GM12878 (cell line): ENCODE results near the gene RAB6B. TPM values are rescaled to one million over a fixed set of nuclear protein-coding genes. Genes with fewer than 3 reads are reported as not detected.

Experiments used
- ATAC-seq: fragments of 200-7000 bp; cut with Tn5 transposase; 3 replicates; pipeline ENCODE4 v1.9.1; 2020; ENCODE audit warnings: mild to moderate bottlenecking, moderate library complexity
- BruUV-seq: library from RNA; stranded (reverse); fragments of 400-500 nt; replicated peaks from 2 replicates; lab custom pipeline; 2021; lab: Mats Ljungman, UMichigan
- CTCF ChIA-PET: fragments of 300-600 bp; sonication (Branson Sonifier 250); formaldehyde crosslinking; extraction: SDS; loops from one replicate; lab custom pipeline; 2021; ENCODE audit warnings: inconsistent platforms; lab: Yijun Ruan, JAX
- POLR2A ChIA-PET: fragments of 350-600 bp; formaldehyde crosslinking; extraction: SDS; loops from one replicate; lab custom pipeline; 2021; ENCODE audit warnings: inconsistent platforms; lab: Charles Lee
- RAD21 ChIA-PET: fragments of 300-600 bp; sonication (Branson Sonifier 250); formaldehyde crosslinking; loops from one replicate; lab custom pipeline; 2023; ENCODE audit warnings: antibody characterized with exemption; ENCODE audit not compliant: unreplicated experiment; lab: Charles Lee
- SMC1A ChIA-PET: fragments of 300-600 bp; sonication (Branson Sonifier 250); formaldehyde crosslinking; loops from one replicate; lab custom pipeline; 2023; ENCODE audit not compliant: unreplicated experiment, uncharacterized antibody; lab: Charles Lee
- DNase-seq: peaks from one replicate; pipeline ENCODE4 v3.0.0-alpha.2; 2011; ENCODE audit warnings: low read depth, low spot score
- FAIRE-seq: peaks from 3 replicates; lab custom pipeline; 2011; peaks lifted over from hg19 to GRCh38; lab: Jason Lieb, UNC
- H2AFZ ChIP-seq: 2 replicates; pipeline ENCODE4 v1.6.0; 2011; ENCODE audit warnings: low read depth, low read length, control low read depth; ENCODE audit not compliant: control insufficient read depth
- H3K27ac ChIP-seq: 2 replicates; pipeline ENCODE4 v1.5.1; 2011; ENCODE audit warnings: control low read depth; ENCODE audit not compliant: control insufficient read depth, insufficient read depth
- H3K27me3 ChIP-seq, 2 experiments: replicated peaks in 1 of 2; 2 replicates each; pipeline versions ENCODE4 v1.6.0 to v1.6.1; 2011; ENCODE audit warnings: low read length in 1 of 2; ENCODE audit not compliant: control insufficient read depth in 2 of 2, insufficient read depth in 2 of 2
- H3K36me3 ChIP-seq, 2 experiments: 2 replicates each; pipeline ENCODE4 v1.5.1; 2011; ENCODE audit warnings: low read length in 1 of 2; ENCODE audit not compliant: control insufficient read depth in 2 of 2, insufficient read depth in 2 of 2
- H3K4me1 ChIP-seq: 2 replicates; pipeline ENCODE4 v1.6.1; 2011; ENCODE audit warnings: mild to moderate bottlenecking, low read length, moderate library complexity, mixed read lengths; ENCODE audit not compliant: control insufficient read depth, insufficient read depth
- H3K4me2 ChIP-seq: 2 replicates; pipeline ENCODE4 v1.6.0; 2011; ENCODE audit warnings: control low read depth; ENCODE audit not compliant: control insufficient read depth, insufficient read depth
- H3K4me3 ChIP-seq: fragments of 200-600 bp; sonication (generic); 2 replicates; pipeline ENCODE4 v1.5.1; 2016
- H3K79me2 ChIP-seq: 2 replicates; pipeline ENCODE4 v1.6.0; 2011; ENCODE audit warnings: low read length; ENCODE audit not compliant: control insufficient read depth, insufficient read depth
- H3K9ac ChIP-seq: 2 replicates; pipeline ENCODE4 v1.8.0; 2011; ENCODE audit warnings: low read length, control low read depth, mixed read lengths; ENCODE audit not compliant: control insufficient read depth, insufficient read depth
- H3K9me3 ChIP-seq: replicated peaks from 3 replicates; pipeline ENCODE4 v1.5.1; 2011; ENCODE audit warnings: mild to moderate bottlenecking, low read length; ENCODE audit not compliant: control insufficient read depth, insufficient read depth
- H4K20me1 ChIP-seq: 2 replicates; pipeline ENCODE4 v1.6.0; 2011; ENCODE audit not compliant: control insufficient read depth, insufficient read depth
- BHLHE40 ChIP-seq, 2 experiments: fragments of 450-650 bp in 1 of 2; IDR thresholded peaks; 2 replicates each; pipeline ENCODE4 v1.6.1; 2011 to 2017; ENCODE audit warnings: low read depth in 2 of 2, borderline replicate concordance in 1 of 2, improper control_type of control experiment in 1 of 2, low read length in 1 of 2, mild to moderate bottlenecking in 1 of 2
- HSF1 ChIP-seq: fragments of 150-350 bp; IDR thresholded peaks from 2 replicates; pipeline ENCODE4 v1.6.1; 2014; ENCODE audit warnings: mild to moderate bottlenecking, low read depth, low read length
- IRF4 ChIP-seq: IDR thresholded peaks from 2 replicates; pipeline ENCODE4 v1.6.1; 2011; ENCODE audit warnings: low read depth, low read length
- NRF1 ChIP-seq: conservative IDR thresholded peaks from 2 replicates; pipeline ENCODE4 v1.6.1; 2011; ENCODE audit warnings: mild to moderate bottlenecking, low read depth, low read length, improper control_type of control experiment
- STAT3 ChIP-seq: IDR thresholded peaks from 2 replicates; pipeline ENCODE4 v1.6.1; 2011; ENCODE audit warnings: low read depth, low read length, improper control_type of control experiment
- TCF7 ChIP-seq: IDR thresholded peaks from 2 replicates; pipeline ENCODE4 v1.6.1; 2014; ENCODE audit warnings: antibody characterized with exemption, borderline replicate concordance
- ZBTB4 ChIP-seq: fragments of 450-650 bp; formaldehyde crosslinking; IDR thresholded peaks from 2 replicates; pipeline ENCODE4 v1.4.0; 2022; ENCODE audit warnings: mild to moderate bottlenecking, moderate library complexity
- ZNF24 ChIP-seq: fragments of 450-650 bp; IDR thresholded peaks from 2 replicates; pipeline ENCODE4 v1.6.1; 2017; ENCODE audit warnings: antibody characterized with exemption, mild to moderate bottlenecking
- ZNF592 ChIP-seq: fragments of 450-650 bp; IDR thresholded peaks from 2 replicates; pipeline ENCODE4 v1.6.1; 2017; ENCODE audit warnings: mild to moderate bottlenecking, moderate library complexity
- ZNF687 ChIP-seq: fragments of 450-650 bp; IDR thresholded peaks from 2 replicates; pipeline ENCODE4 v1.6.1; 2017; ENCODE audit warnings: mild to moderate bottlenecking, moderate library complexity
- WGBS: methylation state at CpG from one replicate; pipeline ENCODE4 v1.1.6; 2016; ENCODE audit warnings: low lambda C conversion rate; ENCODE audit not compliant: insufficient replicate concordance, insufficient coverage; ENCODE audit errors: missing lambda C conversion rate; 5-methylcytosine and 5-hydroxymethylcytosine counted together
- in situ Hi-C: fragments of 300-500 bp; cut with MboI; formaldehyde crosslinking; loops from 9 replicates; pipeline ENCODE4 v1.14.3; 2018; ENCODE audit warnings: mixed read lengths
- intact Hi-C: fragments of 100-400 bp; cut with micrococcal nuclease; formaldehyde crosslinking; loops from one replicate; pipeline ENCODE4 v1.14.2; 2022; ENCODE audit not compliant: unreplicated experiment
- polyA plus RNA-seq, 11 experiments: library from polyadenylated mRNA; depleted of rRNA in 4 of 11; unstranded in 6 of 11; stranded (reverse) in 5 of 11; fragments of >200 nt; fragmentation: Nextera tagmentation in 4 of 11; fragmentation: Illumina TruSeq in 1 of 11; extraction: Ambion mirVana in 4 of 11; extraction: Trizol in 1 of 11; gene quantifications; 1 replicate in 1 of 11; 2 replicates in 10 of 11; pipeline versions ENCODE4 v1.2.1 to v1.2.3, GENCODE V29; 2011 to 2016; ENCODE audit warnings: inconsistent platforms in 2 of 11, missing spikeins in 2 of 11, low read depth in 1 of 11
- total RNA-seq, 4 experiments: library from RNA; depleted of rRNA in 3 of 4; stranded (reverse); fragments of >200 nt in 3 of 4; fragmentation: Illumina TruSeq in 1 of 4; extraction: Trizol in 1 of 4; gene quantifications; 2 replicates each; pipeline versions ENCODE4 v1.2.1 to v1.2.3, GENCODE V29; 2013 to 2021

Gene RAB6B
- total and polyA plus RNA-seq, 10 of the 15 experiments (the other 5 are each of a cell fraction or from before 2014, with no cell fraction given), result 0.01 to 0.16 (median 0.04) TPM; not detected in 5

GRCh38 chr3:133851931-133852330 lies 43.8 kb downstream of the RAB6B start:
- TF ChIP-seq HSF1 (no peak), IRF4 (no peak), STAT3 (no peak), NRF1 (no peak), BHLHE40 (IDR thresholded peaks at IDR 0.05; ENCODE audit: borderline replicate concordance in 1 of 2, low read depth in 2 of 2, low read length in 1 of 2) (no peak), ZNF24 (no peak), ZNF592 (no peak), ZNF687 (no peak), TCF7 (no peak), ZBTB4 (CRISPR knock-in tag) (no peak)
- no peak overlapping the region for H3K4me2 ChIP-seq
- H3K4me3 ChIP-seq, result no peak overlapping the region
- in situ Hi-C loops (no loop called here), intact Hi-C loops (no loop called here)
- no peak for ATAC-seq
- ChIA-PET POLR2A (no interaction called here), CTCF (no interaction called here), SMC1A (interaction anchor here (0.6 kb wide), 1 partner anchor 174 kb away, joined by 3 read pairs; no protein-coding TSS in a partner anchor), RAD21 (no interaction called here)
- peaks cover 0 to 1% of the 10 kb centered on the region in 2 experiments; a peak in 1 of 4 replicates for H3K27me3 ChIP-seq
- no peak overlapping the region for H3K9ac ChIP-seq
- no peaks in the 10 kb centered on the region; the same call in 2 of the 3 replicates for H3K9me3 ChIP-seq
- BruUV-seq, result no TSS peak
- 72% methylated on average over 8 of the region's 8 CpGs for WGBS
- no peaks in the 10 kb centered on the region for H4K20me1 ChIP-seq
- H3K79me2 ChIP-seq, result no peaks in the 10 kb centered on the region
- no peak for FAIRE-seq
- H2AFZ ChIP-seq, result no peak overlapping the region
- H3K36me3 ChIP-seq, result no peaks in the 10 kb centered on the region
- peaks cover 49% of the 10 kb centered on the region for H3K4me1 ChIP-seq
- peak overlapping the region; percentile 45; the same call in 1 of the 2 replicates for H3K27ac ChIP-seq
- DNase-seq, result no peak
